SK-N-SH (cell line): Measurements from ENCODE around the gene SPO11. TPM values are rescaled to one million over a fixed set of nuclear protein-coding genes. Genes with fewer than 3 reads are reported as not detected.

Experiments
- CTCF ChIA-PET: fragments of 300-600, 350-600 bp; formaldehyde crosslinking; extraction: SDS; loops from one replicate; lab custom pipeline; 2021; lab: Yijun Ruan, JAX
- POLR2A ChIA-PET: fragments of 350-600 bp; sonication (Branson Sonifier 250); formaldehyde crosslinking; extraction: SDS; loops from one replicate; lab custom pipeline; 2020; ENCODE audit warnings: antibody characterized with exemption, inconsistent platforms; lab: Yijun Ruan, JAX
- DNase-seq: peaks from one replicate; pipeline ENCODE4 v3.0.0; 2012
- H2AFZ ChIP-seq: fragments of 200-600 bp; sonication (generic); 2 replicates; pipeline ENCODE4 v1.8.1; 2016; ENCODE audit warnings: antibody characterized with exemption, mild to moderate bottlenecking, low read depth
- H3F3A ChIP-seq: fragments of 200-600 bp; sonication (generic); replicated peaks from 2 replicates; pipeline ENCODE3; 2016; ENCODE audit warnings: antibody characterized with exemption, mild to moderate bottlenecking; ENCODE audit not compliant: insufficient read depth
- H3K27ac ChIP-seq, 2 experiments: fragments of 200-500 bp in 1 of 2; fragments of 200-600 bp in 1 of 2; sonication (Bioruptor generic) in 1 of 2; sonication (generic), shearing (Covaris generic) in 1 of 2; 2 replicates each; pipeline versions ENCODE4 v1.5.1 to v1.6.1; 2014 to 2016; ENCODE audit warnings: low read depth in 2 of 2, inconsistent platforms in 1 of 2, low read length in 1 of 2, mild to moderate bottlenecking in 1 of 2, mixed read lengths in 1 of 2
- H3K27me3 ChIP-seq: fragments of 200-600 bp; sonication (generic), shearing (Covaris generic); 2 replicates; pipeline ENCODE4 v1.6.1; 2016; ENCODE audit warnings: mixed run types; ENCODE audit not compliant: insufficient read depth
- H3K36me3 ChIP-seq, 2 experiments: fragments of 200-500 bp in 1 of 2; fragments of 200-600 bp in 1 of 2; sonication (Bioruptor generic) in 1 of 2; sonication (generic) in 1 of 2; replicated peaks in 1 of 2; 2 replicates each; pipeline versions ENCODE3 to v1.5.1; 2014 to 2016; ENCODE audit warnings: low read length in 1 of 2, mild to moderate bottlenecking in 1 of 2; ENCODE audit not compliant: insufficient read depth in 2 of 2, control insufficient read depth in 1 of 2
- H3K4me1 ChIP-seq, 2 experiments: fragments of 200-500 bp in 1 of 2; fragments of 200-600 bp in 1 of 2; sonication (Bioruptor generic) in 1 of 2; sonication (generic), shearing (Covaris generic) in 1 of 2; 2 replicates each; pipeline versions ENCODE4 v1.5.1 to v1.6.1; 2014 to 2016; ENCODE audit warnings: low read depth in 1 of 2, low read length in 1 of 2, mixed run types in 1 of 2; ENCODE audit not compliant: insufficient read depth in 2 of 2, control insufficient read depth in 1 of 2
- H3K4me2 ChIP-seq: fragments of 200-600 bp; sonication (generic), shearing (Covaris generic); 2 replicates; pipeline ENCODE4 v1.6.1; 2017; ENCODE audit warnings: mixed run types
- H3K4me3 ChIP-seq, 2 experiments: fragments of 200-500 bp in 1 of 2; fragments of 200-600 bp in 1 of 2; sonication (Bioruptor generic) in 1 of 2; sonication (generic), shearing (Covaris generic) in 1 of 2; 2 replicates each; pipeline versions ENCODE4 v1.5.1 to v1.8.1; 2014 to 2016; ENCODE audit warnings: low read depth in 2 of 2, inconsistent platforms in 1 of 2, low read length in 1 of 2, mild to moderate bottlenecking in 1 of 2, mixed read lengths in 1 of 2, moderate library complexity in 1 of 2
- H3K79me2 ChIP-seq: fragments of 200-600 bp; sonication (generic); 2 replicates; pipeline ENCODE4 v1.8.1; 2017; ENCODE audit warnings: mild to moderate bottlenecking; ENCODE audit not compliant: insufficient read depth
- H3K9ac ChIP-seq: fragments of 200-600 bp; sonication (generic); 2 replicates; pipeline ENCODE4 v1.6.1; 2017; ENCODE audit warnings: mixed run types
- H3K9me2 ChIP-seq: fragments of 200-600 bp; sonication (generic); 2 replicates; pipeline ENCODE4 v1.6.1; 2017; ENCODE audit warnings: mixed run types
- H3K9me3 ChIP-seq: fragments of 200-600 bp; sonication (generic); 2 replicates; pipeline ENCODE4 v1.6.1; 2017; ENCODE audit warnings: mixed run types, mild to moderate bottlenecking, moderate library complexity
- H4K20me1 ChIP-seq: fragments of 200-600 bp; sonication (generic); 2 replicates; pipeline ENCODE4 v1.6.1; 2017; ENCODE audit warnings: mild to moderate bottlenecking, mixed run types; ENCODE audit not compliant: insufficient read depth
- CHD2 ChIP-seq: fragments of 150-350 bp; IDR thresholded peaks from 2 replicates; pipeline ENCODE4 v1.6.1; 2018; ENCODE audit warnings: low read length; ENCODE audit not compliant: partially characterized antibody
- ELF1 ChIP-seq: IDR thresholded peaks from 2 replicates; pipeline ENCODE4 v1.4.0; 2012
- EP300 ChIP-seq, 2 experiments: IDR thresholded peaks; 2 replicates each; pipeline versions ENCODE4 v1.4.0 to v1.6.1; 2012; ENCODE audit warnings: borderline replicate concordance in 1 of 2, low read depth in 1 of 2, low read length in 1 of 2
- EZH2phosphoT487 ChIP-seq: fragments of 200-600 bp; sonication (generic); IDR thresholded peaks from 2 replicates; pipeline ENCODE4 v1.6.1; 2017; ENCODE audit warnings: low read depth, mixed run types, mild to moderate bottlenecking, antibody characterized with exemption, moderate library complexity, borderline replicate concordance
- FOXM1 ChIP-seq: IDR thresholded peaks from 2 replicates; pipeline ENCODE4 v1.4.0; 2012; ENCODE audit warnings: low read depth, mild to moderate bottlenecking
- IRF3 ChIP-seq: fragments of 150-350 bp; IDR thresholded peaks from 2 replicates; pipeline ENCODE4 v1.6.1; 2016; ENCODE audit warnings: mild to moderate bottlenecking, low read depth, low read length
- JUND ChIP-seq: IDR thresholded peaks from 2 replicates; pipeline ENCODE4 v1.4.0; 2012
- MAX ChIP-seq: IDR thresholded peaks from 2 replicates; pipeline ENCODE4 v1.4.0; 2012; ENCODE audit warnings: low read depth
- NFIC ChIP-seq: IDR thresholded peaks from 2 replicates; pipeline ENCODE4 v1.4.0; 2012; ENCODE audit warnings: borderline replicate concordance
- NRF1 ChIP-seq: IDR thresholded peaks from 2 replicates; pipeline ENCODE4 v1.6.1; 2012; ENCODE audit warnings: low read depth, mild to moderate bottlenecking, low read length
- RAD21 ChIP-seq: IDR thresholded peaks from 2 replicates; pipeline ENCODE4 v1.6.1; 2012; ENCODE audit warnings: mild to moderate bottlenecking, low read length
- RCOR1 ChIP-seq: fragments of 150-350 bp; IDR thresholded peaks from 2 replicates; pipeline ENCODE4 v1.6.1; 2017; ENCODE audit warnings: antibody characterized with exemption, low read length
- RXRA ChIP-seq: IDR thresholded peaks from 2 replicates; pipeline ENCODE4 v1.4.0; 2012; ENCODE audit warnings: low read depth, mild to moderate bottlenecking, borderline replicate concordance
- SIN3A ChIP-seq: IDR thresholded peaks from 2 replicates; pipeline ENCODE4 v1.6.1; 2012; ENCODE audit warnings: low read depth, mild to moderate bottlenecking, low read length, moderate library complexity, borderline replicate concordance
- SMC3 ChIP-seq: IDR thresholded peaks from 2 replicates; pipeline ENCODE4 v1.6.1; 2012; ENCODE audit warnings: low read depth, low read length, improper control_type of control experiment
- TAF1 ChIP-seq: IDR thresholded peaks from 2 replicates; pipeline ENCODE4 v1.6.1; 2012; ENCODE audit warnings: low read depth, mild to moderate bottlenecking, low read length, moderate library complexity, borderline replicate concordance
- TCF12 ChIP-seq: IDR thresholded peaks from 2 replicates; pipeline ENCODE4 v1.4.0; 2012
- TEAD4 ChIP-seq: IDR thresholded peaks from 2 replicates; pipeline ENCODE4 v1.4.0; 2012; ENCODE audit warnings: mild to moderate bottlenecking, borderline replicate concordance; ENCODE audit not compliant: insufficient read depth
- USF1 ChIP-seq: IDR thresholded peaks from 2 replicates; pipeline ENCODE4 v1.4.0; 2012; ENCODE audit warnings: low read depth, borderline replicate concordance
- YY1 ChIP-seq: IDR thresholded peaks from 2 replicates; pipeline ENCODE4 v1.4.0; 2012; ENCODE audit warnings: low read depth, mild to moderate bottlenecking
- WGBS: methylation state at CpG from one replicate; pipeline ENCODE4 v1.1.6; 2017; ENCODE audit warnings: low lambda C conversion rate; 5-methylcytosine and 5-hydroxymethylcytosine counted together
- polyA plus RNA-seq, 3 experiments: library from polyadenylated mRNA; depleted of rRNA; stranded (reverse); fragments of >200 nt; gene quantifications; 2 replicates each; pipeline ENCODE4 v1.2.3, GENCODE V29; 2012
- TF ChIP-seq, protein P1 (sequence below): fragments of 150-350 bp; IDR thresholded peaks from 2 replicates; pipeline ENCODE4 v1.6.1; 2017; ENCODE audit warnings: antibody characterized with exemption, low read length, low read depth, borderline replicate concordance

The SPO11 gene
- polyA plus RNA-seq, 1 of the 3 experiments (the other 2 are of a cell fraction), result not detected

GRCh38 chr20:57375652-57376230 lies 46.1 kb downstream of the SPO11 start (continued):
- TF ChIP-seq TEAD4 (no peak), USF1 (no peak), TCF12 (no peak), FOXM1 (no peak)
- TF ChIP-seq, all 33 proteins: peak for 0

- no peaks in the 10 kb centered on the region for H3K27me3 ChIP-seq
- no peak overlapping the region for H2AFZ ChIP-seq
- no peak for DNase-seq
- no peak overlapping the region for H3K27ac ChIP-seq
- H3K36me3 ChIP-seq, result peaks cover 12 to 74% of the 10 kb centered on the region in 2 experiments
- H3K9me3 ChIP-seq, result no peaks in the 10 kb centered on the region
- CTCF ChIA-PET, result interaction anchor here (1.3 to 3.5 kb wide), 2 partner anchors 118 to 121 kb away, joined by 4 to 19 read pairs; no protein-coding TSS in a partner anchor
- WGBS, result 95% methylated on average over 13 of the region's 13 CpGs
- H3K9me2 ChIP-seq, result no peaks in the 10 kb centered on the region
- no peaks in the 10 kb centered on the region for H3K79me2 ChIP-seq
- POLR2A ChIA-PET, result no interaction called here
- no peak overlapping the region for H3K4me2 ChIP-seq
- no peak for TF ChIP-seq TAF1
- no peak overlapping the region for H3K4me3 ChIP-seq
- no peaks in the 10 kb centered on the region for H4K20me1 ChIP-seq
- H3K4me1 ChIP-seq, result no peaks in the 10 kb centered on the region
- H3F3A ChIP-seq, result no peaks in the 10 kb centered on the region
- H3K9ac ChIP-seq, result no peak overlapping the region
These were observed 47.7 kb downstream of the SPO11 start for GRCh38 chr20:57377350-57377749.

DNA sequence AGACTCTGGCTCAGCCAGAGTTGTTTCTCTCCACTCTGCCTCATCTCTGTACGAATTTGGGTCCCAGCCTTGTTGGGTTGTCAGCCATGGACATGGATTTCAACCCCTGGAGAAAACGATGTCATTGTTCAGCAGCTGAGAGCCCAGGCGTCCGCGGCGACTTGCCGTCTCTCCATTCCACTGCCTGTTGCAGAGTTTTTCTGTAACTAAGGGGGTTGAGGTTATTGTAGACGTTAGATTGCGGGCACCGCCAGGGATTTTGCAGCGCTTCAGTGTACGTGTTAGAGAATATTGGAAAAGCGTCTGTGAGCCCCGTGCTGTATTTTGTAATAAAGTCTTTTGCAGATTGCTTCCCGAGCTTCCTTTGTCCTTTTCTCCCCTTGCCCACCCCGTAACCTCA lies 48.5 kb downstream of the SPO11 start:
- peaks cover 9 to 67% of the 10 kb centered on the region in 2 experiments for H3K36me3 ChIP-seq
- ChIA-PET CTCF (interaction anchor here (4.6 to 6.0 kb wide), 2 partner anchors 114 to 121 kb away, joined by 37 to 38 read pairs; no protein-coding TSS in a partner anchor), POLR2A (no interaction called here)
- no peak overlapping the region for H2AFZ ChIP-seq
- TF ChIP-seq IRF3 (no peak), YY1 (no peak), CHD2 (no peak), SMC3 (no peak), RCOR1 (no peak), USF1 (no peak), MAX (no peak), NRF1 (no peak), RXRA (no peak), RAD21 (no peak), JUND (no peak), EP300 (IDR thresholded peaks at IDR 0.05; ENCODE audit: borderline replicate concordance in 1 of 2, low read depth in 1 of 2, low read length in 1 of 2) (no peak), NFIC (no peak), SIN3A (no peak), EZH2phosphoT487 (no peak), TAF1 (no peak), ELF1 (no peak)
- TF ChIP-seq, protein P1, sequence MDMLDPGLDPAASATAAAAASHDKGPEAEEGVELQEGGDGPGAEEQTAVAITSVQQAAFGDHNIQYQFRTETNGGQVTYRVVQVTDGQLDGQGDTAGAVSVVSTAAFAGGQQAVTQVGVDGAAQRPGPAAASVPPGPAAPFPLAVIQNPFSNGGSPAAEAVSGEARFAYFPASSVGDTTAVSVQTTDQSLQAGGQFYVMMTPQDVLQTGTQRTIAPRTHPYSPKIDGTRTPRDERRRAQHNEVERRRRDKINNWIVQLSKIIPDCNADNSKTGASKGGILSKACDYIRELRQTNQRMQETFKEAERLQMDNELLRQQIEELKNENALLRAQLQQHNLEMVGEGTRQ, result no peak
- H4K20me1 ChIP-seq, result no peaks in the 10 kb centered on the region
- no peak overlapping the region for H3K27ac ChIP-seq
- H3K9ac ChIP-seq, result no peak overlapping the region
- WGBS, result 94% methylated on average over 16 of the region's 16 CpGs
- no peaks in the 10 kb centered on the region for H3K79me2 ChIP-seq
- no peak overlapping the region for H3K4me2 ChIP-seq
- H3K27me3 ChIP-seq, result no peaks in the 10 kb centered on the region
- H3K9me2 ChIP-seq, result no peaks in the 10 kb centered on the region
- no peak overlapping the region for H3K4me3 ChIP-seq
- no peaks in the 10 kb centered on the region for H3K4me1 ChIP-seq
- DNase-seq, result no peak
- H3K9me3 ChIP-seq, result no peaks in the 10 kb centered on the region
- H3F3A ChIP-seq, result no peaks in the 10 kb centered on the region
